GM18873 (cell line): ENCODE data around the gene CALML6.

Experiments
- ATAC-seq: cut with Tn5 transposase; IDR thresholded peaks from one replicate; pipeline ENCODE4 v1.9.1; 2021; ENCODE audit warnings: mild to moderate bottlenecking, moderate library complexity, moderate number of reproducible peaks; ENCODE audit not compliant: unreplicated experiment, low FRiP score

The CALML6 gene

DNA sequence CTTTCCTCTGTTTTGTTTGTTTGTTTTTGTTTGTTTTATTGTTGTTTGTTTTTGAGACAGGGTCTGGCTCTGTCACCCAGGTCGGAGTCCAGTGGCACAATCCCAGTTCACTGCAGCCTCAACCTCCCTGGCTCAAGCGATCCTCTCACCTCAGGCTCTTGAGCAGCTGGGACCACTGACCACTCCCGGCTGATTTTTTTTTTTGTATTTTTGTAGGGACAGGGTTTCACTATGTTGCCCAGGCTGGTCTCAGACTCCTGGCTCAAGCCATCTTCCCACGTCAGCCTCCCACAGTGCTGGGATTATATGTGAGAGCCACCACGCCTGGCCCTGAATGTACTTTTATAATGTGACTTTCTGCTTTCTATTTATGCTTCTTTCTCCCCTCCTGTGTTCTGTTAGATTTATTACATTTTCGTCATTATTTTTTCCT lies 5.0 kb upstream of the CALML6 start:
- ATAC-seq: no peak

DNA sequence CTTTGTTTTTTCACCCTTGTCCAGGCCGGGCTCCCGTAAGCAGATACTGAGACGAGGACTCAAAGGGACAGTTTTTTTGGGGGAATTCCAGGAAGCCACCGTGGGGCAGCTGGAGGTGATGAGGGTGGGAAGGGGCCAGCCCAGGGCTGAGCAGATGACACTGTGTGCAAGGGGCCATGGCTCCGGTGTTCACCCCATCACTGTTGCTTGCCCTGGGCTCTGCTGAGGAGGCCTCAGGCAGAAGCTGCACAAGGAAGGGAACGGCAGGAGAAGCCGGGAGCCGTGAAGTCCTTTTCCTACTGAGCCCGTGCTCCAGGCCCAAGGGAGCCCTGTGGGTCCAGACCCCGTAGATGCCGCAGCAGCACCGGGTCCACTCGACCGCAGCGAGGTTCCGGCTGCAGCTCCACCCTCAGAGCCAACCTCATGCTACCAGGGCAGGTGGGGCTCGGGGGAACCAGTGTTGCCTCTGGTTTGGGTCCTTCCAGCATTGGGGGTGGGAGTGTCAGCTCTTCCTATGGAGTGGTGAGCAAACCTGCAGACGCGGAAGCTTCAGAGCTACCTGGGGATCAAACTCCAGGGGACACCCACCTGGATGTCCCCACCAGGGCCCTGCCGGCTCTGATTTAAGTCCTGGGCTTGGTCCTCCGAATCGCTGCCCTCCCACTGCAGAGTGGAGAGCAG lies 4.3 kb upstream of the CALML6 start:
- no peak for ATAC-seq

DNA sequence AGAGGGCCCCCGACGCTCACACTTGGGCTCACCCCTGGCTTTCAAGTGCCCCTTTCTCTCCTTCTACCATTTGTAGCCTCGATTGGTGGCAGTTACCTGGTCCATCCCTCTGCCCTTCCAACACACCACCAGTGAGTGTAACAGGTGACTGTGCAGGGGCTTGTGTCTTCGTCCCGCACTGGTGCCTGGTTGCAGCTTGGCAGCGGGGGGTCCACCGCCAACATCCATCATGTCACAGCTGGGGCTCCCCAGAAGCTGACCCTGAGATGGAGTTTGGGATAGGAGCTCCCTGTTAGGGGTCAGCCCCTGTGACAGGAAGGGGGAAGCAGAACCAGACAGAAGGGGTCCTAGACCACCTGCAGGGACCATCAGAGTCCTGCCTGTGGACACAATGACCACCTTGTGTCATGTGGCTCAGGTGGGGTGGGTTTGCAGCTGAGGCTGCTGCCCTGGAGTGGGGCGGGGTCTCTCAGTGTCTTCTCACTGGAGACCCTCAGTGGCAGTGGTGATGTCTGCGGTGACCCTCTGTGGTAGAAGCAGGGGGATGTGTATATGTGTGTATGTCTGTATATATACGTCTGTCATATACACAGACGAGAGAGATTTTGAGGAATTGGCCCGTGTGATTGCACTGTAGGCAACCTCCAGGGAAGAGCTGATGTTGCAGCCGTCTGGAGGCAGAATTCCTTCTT lies 3.6 kb upstream of the CALML6 start:
- no peak for ATAC-seq

DNA sequence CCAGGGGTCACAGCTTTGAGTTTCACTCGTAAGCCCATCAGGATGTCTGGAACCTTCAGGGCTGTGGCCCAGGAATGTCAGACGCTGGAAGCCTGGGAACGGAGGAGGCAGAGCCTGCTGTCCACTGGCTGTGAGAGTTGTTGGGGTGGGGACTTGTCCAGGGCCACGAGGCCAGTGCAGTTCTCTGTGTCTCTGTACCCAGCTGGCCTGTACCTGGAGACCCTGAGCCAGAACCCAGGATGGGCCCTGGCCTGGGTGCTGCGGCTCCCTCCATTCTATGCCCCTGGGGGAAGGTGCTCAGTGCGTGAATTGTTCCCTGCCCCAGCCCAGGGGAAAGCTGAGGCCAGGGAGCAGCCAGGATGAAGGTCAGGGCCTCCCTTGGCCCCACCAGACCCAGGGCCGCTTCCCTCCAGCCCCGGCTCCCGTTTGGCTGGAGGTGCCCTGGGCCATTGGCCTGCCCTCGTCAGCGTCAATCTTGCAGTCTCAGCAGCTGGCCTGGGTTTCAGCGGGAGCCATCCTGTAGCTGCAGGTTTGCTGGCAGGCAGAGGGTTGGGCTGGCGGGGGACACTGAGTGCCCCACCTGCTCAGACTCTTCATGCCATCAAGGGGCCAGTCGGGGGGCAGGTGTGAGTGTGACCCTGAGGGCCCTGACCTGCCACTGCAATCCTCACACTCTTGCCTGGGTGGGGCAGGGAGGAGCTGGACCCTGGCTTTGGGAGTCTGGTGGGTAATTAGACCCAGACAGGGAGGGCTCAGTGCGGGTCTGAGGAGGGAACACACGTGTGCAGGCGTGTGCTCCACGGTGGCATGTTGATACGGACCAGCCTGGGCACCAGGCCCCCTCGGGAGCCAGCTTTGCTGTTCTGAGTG lies 724 bp upstream of the CALML6 start:
- ATAC-seq: no peak

DNA sequence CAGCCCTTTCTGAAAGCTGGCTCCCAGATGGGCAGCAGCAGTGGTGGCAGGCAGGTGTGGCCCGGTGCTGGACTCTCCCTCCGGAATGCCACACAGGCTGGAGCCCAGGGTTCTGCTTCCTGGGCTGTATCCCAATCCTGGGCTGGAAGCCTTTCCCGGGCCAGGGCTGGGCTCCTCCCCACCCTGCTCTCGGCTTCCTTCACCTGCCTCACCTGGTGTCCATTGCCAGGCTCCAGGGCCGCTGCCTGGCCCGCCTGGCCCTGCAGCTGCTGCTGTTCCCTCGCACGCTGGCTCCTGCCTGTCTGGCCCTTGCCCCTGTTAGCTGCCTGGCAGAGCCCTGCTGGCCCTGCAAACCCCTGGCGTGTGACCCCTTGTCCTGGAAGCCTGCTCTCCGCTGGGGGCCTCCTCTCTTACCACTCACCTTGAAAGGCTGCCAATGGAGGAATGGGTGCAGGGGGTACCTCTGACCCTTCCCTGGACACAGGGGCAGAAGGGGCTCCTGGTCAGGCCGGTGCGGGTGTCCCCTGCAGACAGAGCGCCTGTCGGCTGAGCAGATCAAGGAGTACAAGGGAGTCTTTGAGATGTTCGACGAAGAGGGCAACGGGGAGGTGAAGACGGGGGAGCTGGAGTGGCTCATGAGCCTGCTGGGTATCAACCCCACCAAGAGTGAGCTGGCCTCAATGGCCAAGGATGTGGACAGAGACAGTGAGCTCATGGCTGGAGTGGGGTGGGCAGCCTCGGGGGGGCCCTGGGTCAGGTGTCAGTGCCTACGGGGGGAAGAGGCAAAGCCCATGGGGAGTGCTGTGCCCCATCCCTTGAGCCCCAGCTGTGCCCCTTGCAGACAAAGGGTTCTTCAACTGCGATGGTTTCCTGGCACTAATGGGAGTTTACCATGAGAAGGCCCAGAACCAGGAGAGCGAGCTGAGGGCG lies 1.1 kb downstream of the CALML6 start:
- no peak for ATAC-seq

DNA sequence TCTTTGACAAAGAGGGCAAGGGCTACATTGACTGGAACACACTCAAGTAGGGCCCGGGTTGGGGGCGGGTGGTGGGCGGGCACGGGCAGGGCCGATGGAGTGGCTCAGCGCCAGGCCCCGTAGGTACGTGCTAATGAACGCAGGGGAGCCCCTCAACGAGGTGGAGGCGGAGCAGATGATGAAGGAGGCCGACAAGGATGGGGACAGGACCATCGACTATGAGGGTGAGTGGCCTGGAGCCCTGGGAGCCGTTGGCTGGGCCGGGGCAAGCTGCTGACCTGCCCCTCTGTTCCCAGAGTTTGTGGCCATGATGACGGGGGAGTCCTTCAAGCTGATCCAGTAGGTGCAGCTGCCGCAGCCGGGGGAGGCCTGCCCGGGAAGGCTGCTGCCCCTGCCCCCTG lies 1.8 kb downstream of the CALML6 start:
- no peak for ATAC-seq

DNA sequence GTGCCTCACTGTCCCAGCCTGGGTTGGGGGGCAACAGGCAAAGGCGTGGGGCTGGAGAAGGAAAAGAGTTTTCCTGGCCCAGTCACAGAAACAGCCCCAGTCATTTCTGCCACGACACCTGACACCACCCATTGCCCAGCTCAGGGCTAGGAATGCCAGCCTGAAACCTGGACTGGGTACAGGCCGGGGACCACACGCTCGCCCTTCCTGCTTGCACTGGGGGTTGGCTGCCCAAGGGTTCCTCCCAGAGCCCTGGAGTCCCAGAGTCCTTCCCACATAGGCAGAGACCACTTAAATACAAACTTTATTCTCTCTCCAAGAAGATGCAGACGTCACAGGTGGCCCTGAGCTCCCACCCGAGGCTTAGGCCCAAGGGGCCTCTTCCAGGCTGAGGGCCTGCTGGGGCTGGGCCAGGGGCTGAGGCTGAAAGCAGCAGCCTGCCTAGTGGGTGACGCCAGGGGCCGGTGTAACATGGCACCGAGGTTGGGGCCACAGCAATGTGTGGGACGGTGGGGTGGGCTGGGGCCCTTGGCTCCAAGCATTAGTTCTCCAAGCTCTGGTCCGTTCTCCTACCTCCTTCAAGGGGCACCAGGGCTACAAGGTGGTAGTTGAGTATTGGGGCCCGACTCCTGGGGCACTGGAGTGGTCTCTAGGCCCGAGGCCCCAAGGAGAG lies 2.4 kb downstream of the CALML6 start:
- no peak for ATAC-seq

DNA sequence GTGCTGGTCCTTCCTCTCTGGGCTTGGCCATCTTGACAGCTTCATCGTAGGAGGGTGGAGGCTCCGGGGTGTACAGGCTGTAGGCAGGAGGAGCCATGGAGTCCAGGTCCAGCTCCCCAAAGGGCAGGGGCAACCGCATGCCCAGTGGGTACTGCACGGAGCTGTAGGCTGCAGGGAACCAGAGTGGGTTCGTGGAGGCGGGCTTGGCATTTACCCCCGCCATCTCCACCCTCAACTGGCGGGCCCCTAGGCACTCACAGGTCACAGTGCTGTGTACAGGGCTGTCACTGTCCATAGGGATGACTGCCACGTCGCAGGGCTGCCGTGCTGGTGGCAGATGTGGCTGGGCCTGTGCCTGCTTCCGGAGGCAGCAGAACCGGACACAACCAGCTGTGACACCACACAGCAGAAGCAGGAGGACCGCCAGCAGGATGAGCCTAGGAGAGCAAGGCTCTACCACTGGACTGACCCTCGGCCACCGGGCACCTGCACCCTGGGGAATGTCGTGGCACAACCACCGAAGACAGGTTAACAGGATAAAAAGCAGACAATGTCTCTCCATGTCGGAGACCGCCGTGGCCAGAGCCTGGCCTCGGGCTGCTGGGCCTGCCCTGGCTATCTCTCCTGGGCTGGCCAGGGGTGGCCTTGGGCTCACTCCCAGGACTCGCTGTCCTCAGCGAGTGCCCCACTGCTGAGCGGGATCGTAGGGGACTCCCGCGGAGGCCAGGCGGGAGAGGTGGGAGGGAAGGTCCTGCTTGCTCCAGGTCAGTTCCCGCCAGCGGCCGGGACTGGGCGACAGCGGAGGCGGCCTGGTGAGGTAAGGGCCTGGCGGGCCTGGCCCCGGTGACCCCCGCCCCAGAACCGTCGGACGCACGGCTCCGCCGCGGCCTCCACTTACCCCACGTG lies 3.2 kb downstream of the CALML6 start:
- ATAC-seq: no peak

DNA sequence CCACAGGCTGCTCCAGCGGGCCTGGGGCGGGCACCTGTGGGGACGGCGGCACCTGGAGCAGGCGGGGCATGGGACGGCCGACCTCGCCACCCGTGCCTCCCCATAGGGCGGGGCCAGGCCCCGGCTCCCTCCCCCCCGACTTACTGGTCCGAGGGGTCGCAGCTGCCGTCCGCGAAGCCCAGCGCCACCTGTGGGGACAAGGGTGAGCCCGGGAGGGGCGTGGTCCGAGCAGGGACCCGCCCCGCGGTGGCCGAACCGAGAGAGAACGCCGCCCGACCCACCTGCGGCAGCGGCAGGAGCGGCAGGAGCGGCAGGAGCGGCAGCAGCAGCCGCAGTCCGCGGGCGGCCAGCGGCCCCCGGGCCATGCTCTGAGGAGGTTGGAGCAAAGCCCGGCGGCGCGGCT lies 3.8 kb downstream of the CALML6 start, which contains the start of gene TMEM52:
Gene TMEM52 (minus strand): TSS at position 379 of the 403 bp plus-strand sequence. CDS start 14 bp downstream, at position 365.
- peak; percentile 7 for ATAC-seq

DNA sequence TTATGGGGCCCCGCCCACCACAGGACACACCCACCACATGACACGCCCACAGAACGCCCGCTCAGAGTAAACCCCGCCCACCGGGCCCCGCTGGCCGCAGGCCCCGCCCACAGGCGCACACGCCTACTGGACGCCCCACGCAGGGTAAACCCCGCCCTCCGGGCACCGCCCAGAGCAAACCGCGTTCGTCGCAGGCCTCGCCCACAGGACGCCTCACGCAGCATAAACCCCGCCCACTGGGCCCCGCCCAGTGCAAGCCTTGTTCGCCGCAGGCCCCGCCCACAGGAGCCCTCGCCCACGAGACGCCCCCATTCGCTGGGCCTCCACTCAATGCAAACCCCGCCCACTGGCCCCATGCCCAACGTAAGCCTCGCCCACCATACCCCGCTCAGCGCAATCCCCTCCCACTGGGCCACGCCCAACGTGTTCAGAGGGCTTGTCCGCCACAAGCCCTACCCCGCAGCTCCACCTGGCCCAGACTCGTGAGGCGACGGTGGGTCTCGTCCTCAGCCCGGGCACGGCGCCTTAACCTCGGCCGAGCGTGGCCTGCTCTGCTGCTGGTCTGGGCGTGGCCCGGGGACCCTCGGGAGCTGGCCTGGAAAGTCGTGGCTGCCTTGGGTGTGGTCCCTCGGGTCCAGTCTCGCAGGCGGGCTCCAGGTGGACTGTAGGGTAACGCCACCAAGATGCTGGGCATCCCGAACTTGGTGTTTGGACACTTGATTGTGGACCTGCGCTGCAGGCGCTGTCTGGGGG lies 4.4 kb downstream of the CALML6 start:
- peak; percentile 64 for ATAC-seq

DNA sequence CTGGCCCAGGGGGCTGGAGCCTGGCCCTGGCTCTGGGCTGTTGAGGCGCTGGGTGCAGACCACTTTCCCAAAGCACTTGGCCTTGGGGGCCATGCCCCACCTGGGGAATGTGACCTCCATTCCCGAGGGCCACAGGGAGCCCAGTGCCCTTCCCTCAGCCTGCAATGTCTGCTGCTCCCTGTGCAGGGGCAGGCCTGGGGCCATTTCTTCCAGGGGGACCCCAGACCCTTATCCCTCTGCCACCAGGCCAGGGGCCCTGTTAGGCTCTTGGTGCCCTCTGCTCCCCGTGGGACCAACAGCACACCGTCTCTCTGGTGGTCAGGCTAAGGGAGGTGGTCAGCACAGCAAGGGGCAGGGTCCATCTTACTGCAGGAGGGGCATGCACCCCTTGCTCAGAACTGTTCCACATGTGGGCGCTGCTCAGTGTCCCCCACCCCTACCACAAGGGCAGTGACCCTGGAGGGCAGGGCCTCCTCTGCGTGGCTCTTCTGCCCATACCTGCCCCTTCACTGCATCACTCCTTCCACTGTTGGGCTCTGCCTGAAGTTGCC lies 5.1 kb downstream of the CALML6 start:
- ATAC-seq: peak; percentile 1

DNA sequence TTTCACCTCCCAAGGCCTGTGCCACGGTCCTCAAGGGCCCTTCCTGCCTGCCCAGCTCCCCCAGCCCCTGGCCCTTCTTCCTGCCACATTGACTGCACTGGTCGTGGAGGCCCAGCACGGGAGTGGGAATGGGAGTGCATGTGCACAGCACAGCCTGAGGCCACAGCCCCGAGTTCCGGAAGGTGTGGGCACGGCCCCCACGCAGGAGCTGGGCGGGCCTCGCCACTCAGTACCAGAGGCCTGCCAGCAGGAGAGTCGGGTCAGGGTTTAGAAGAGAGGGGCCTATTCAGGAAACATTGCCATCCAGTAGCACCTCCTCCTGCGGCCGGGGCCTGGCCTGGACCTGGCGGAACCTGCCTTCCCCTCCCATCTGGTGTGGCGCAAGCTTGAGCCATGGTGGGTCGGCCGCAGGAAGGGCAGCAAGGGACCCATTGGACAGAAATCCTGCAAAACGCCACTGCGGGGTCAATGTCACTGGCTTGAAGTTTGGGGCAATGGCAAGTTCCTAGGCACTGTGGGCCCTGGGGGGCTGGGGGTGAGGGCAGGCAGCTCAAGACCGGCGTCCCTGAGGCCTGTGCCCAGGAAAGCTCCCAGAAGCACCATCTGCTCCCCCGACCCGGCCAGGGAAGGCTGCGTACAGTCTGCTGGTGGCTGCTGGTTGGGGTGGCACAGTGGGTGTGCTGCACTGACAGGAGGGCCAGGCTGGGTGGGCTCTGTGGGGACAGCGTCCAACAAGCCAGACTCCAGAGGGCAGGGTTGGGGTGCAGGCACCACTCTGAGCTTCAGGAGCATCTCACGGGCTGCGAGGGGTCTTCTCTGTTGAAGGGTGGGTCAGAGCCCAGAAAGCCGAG lies 5.8 kb downstream of the CALML6 start:
- ATAC-seq: no peak

DNA sequence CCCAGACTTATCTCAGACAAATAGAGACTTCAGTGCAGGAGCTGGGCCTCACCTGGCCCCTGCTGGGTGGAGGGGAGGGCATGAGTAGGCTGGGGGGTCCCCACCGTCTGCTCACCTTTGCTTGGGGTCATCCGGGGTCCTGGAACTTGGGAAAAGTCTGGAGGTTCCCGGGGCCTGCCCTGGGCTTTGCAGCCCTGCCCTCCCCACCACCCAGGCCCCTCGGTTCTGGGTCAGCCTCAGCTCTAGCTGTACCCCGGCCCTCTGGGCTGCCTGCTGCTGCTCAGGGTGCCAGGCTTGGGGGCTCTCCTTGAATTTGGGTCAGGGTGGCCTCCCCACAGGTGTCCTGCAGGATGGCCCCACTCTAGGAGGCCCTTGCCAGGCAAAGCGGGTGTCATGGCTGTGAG lies 6.4 kb downstream of the CALML6 start:
- no peak for ATAC-seq

DNA sequence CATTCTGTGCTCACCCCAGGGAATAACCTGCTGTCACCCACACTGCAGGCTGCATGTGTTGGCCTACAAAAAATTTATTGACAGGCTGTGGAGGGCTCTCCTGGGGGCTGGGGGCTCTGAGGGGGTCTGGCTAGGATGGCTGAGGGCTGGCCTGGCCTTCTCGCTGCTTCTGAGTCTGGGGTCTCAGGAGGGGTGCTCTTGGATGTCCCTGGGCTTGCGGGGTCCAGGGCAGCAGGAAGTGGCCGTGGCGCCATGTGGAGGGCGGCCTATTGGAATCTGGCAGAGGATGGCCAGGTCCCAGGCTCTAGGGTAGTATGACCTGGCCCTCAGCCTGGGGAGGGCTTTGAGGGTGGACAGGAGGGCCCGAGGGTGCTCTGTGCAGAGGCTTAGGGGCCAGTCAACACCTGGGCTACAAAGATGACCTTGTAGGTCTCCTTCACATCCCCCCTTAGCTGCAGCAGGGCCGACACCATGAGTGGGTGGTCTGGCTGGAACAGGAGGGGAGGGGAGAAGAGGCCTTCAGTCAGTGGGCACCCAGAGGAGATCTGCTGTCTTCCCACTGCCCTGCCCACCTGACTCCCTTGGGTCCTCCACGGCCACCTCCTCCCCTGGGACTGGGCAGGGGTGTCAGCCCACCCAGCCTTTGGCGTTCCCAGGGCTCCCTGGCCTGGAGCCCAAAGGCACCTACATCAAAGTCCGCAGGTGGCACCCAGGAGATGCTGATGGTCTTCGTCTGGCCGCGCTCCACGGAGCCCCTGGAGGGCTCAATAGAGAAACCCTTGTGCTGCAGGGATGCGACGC lies 7.0 kb downstream of the CALML6 start:
- ATAC-seq: no peak

DNA sequence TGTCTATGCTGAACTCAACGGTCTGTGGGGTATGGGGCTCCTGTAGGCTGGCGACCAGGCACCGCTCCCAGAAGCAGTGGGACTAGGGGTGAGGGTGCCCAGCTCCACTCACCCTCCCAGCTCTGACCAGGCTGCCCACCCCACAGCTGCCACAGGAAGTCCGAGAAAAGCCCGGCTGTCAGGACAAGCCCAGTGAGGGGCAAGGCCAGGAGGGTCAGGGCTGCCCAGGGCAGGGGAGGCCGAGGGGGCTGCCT lies 7.6 kb downstream of the CALML6 start:
- ATAC-seq: no peak
